ENCODE measurements around the gene SMIM5.
"Not testable (repeated sequence)": the region's sequence is repeated elsewhere in the genome, so short reads cannot be mapped to it uniquely, and the experiment has no call there.

SMIM5 gene, protein sequence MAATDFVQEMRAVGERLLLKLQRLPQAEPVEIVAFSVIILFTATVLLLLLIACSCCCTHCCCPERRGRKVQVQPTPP

DNA sequence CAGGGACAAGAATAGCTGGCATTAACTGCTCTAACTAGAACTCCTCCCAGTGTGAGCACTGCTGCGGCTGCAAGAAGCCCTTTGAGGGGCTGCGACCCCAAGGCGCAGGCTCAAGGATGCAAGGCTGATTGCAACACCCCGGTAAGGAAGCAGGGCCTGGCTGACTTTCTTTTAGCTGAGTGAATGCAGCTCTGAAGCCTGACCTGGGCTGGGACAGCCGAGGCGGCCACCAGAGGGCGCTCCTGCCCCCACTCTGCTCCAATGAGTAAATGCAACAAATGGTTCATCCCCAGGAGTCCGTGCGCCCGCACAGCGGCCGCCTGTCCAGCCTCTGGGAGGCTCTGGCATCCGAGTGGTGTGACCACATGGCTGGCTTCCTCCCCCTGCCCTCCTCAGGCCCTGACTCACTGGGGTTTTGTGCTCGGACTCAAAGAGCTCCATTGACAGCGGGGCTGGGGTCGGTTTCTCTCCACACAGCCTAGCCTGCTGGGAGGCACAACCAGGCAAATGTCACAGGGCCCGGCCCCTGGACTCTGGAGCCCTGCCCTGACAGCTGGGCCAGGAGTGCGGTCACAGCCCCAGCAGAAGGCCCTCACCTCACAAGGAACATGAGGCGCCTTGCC is at the start of gene SMIM5:
Gene SMIM5, plus strand, starts transcription at position 572 of the 623 bp plus-strand sequence. CDS start 6,768 bp downstream, outside the sequence.
- peak; percentile 88 for DNase-seq

DNA sequence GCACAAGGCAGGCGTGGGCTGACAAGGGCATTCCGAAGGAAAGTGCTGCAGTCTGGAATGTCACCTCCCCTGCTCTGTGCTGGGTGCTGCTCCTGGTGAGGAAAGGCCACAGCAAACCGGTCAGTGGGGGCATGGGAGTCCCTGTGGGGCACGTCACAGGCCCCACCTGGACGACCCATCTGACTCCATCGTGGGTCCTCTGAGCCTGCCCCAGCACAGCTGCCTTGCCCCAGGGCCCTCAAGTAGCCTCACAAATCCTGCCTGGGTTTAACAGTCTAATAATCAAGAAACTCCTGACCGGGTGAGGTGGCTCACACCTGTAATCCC is 48.4 kb upstream of the SMIM5 start:
- no peak for DNase-seq

DNA sequence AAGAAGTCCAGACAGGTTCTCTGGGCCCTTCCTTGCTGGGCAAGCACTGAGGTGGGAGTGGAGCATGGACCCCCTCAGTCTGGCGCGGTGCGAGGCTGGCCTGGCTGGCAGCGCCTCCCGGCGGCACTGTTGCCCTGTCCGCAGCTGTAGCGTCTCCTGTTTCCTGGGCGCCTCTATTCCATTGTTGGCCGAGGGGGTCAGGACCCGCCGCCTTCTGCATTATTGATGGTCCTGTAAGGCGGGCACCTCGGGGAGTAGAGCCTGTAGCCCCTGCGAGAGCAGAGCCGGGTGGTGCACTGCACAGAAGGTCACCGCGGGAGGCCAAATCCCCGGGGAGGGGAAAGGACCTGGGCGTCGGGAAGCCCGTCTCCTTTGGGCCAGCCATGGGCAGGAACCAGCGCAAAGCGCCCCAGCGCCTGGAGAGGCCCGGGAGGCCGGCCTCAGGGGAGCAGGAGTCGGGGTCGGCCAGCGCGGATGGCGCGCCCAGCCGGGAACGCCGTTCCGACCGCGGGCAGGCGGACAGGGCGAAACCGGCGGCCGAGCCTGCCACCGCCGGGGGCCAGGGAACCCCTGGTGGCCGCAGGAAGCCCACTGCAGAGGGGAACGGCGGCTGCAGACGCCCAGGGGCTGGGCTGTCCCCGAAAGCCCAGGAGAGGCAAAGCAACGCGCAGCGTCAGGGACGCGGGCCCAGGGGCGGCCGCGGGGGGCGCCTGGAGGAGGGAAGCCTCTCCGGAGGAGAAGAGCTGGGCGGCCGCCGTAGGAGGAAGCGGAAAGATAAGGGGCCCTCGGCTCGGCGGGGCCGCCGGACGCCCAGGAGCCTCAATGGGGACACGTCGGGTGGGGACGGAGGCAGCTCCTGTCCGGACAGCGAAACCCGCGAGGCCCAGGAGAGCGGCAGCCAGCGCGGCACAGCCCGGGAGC is 45.3 kb upstream of the SMIM5 start, which contains the start of gene MYO15B:
Gene MYO15B, plus strand, starts transcription at position 126 of the 921 bp plus-strand sequence. Its CDS starts 258 bp downstream, at position 384.
- peak; percentile 67 for DNase-seq

DNA sequence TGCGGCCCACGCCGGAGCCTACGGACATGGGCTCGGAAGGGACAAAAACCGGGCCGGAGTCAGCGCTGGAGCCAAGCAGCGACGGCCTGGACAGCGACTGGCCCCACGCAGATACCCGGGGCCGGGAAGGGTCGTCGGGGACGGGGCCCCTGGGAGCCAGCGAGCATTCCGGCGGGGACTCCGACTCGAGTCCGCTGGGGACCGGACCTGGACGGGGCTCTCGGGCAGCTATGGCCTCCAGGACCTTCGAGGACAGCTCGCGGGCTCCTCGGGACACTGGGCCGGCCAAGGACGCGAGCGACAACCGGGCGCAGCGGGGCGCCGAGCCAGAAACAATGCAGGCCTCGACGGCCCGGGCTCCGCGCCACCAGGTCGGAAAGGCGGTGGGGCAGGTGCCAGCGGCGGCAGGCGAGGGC is 44.6 kb upstream of the SMIM5 start:
- DNase-seq = no peak

GRCh38 chr17:75589012-75589918 is 44.0 kb upstream of the SMIM5 start:
- DNase-seq = peak; percentile 99

GRCh38 chr17:75589919-75590303 is 43.3 kb upstream of the SMIM5 start:
- no peak for DNase-seq

GRCh38 chr17:75590314-75590761 is 42.9 kb upstream of the SMIM5 start:
- DNase-seq = no peak

GRCh38 chr17:75590849-75591721 is 42.1 kb upstream of the SMIM5 start:
- DNase-seq = no peak

GRCh38 chr17:75591722-75592302 is 41.4 kb upstream of the SMIM5 start:
- no peak for DNase-seq

- DNase-seq = no peak
These were observed 40.8 kb upstream of the SMIM5 start for GRCh38 chr17:75592348-75593020.

- DNase-seq = not testable (repeated sequence)
These were observed 39.8 kb upstream of the SMIM5 start for GRCh38 chr17:75593430-75593829.

- DNase-seq = no peak
These were observed 38.5 kb upstream of the SMIM5 start for GRCh38 chr17:75594499-75595283.

- DNase-seq = no peak
These were observed 37.8 kb upstream of the SMIM5 start for GRCh38 chr17:75595284-75595919.

GRCh38 chr17:75595920-75596313 is 37.3 kb upstream of the SMIM5 start:
- DNase-seq = no peak

DNA sequence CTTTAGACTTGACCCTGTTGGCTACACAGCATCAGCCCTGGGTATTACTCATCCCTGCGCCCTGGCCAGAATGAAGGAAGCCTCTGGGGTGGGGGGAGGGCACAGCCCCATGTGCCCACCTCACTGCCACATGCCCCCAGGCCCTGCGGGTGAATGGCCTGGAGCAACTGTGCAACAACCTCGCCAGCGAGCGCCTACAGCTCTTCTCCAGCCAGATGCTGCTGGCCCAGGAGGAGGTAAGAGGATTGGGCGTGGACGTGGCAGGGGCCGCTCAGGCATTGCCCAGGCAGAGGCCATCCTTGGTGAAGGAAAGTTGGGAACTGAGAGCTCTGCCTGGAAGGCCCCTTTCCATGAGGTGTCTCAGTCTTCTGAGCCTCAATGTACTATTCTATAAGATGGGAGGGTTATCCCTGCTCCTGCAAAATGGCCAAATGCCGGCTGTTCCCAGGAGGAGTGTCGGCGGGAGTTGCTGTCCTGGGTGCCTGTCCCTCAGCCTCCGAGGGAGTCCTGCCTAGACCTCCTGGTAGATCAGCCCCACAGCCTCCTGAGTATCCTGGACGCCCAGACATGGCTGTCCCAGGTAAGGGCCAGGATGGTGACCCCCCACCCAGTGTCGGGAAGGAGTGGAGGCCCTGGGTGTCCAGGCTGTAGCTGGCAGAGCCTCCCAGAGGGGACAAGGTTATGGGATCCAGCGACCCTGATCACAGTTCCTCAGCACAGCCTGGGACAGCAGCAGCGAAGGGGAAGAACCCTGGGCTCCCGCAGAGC is 36.7 kb upstream of the SMIM5 start:
- DNase-seq = no peak

GRCh38 chr17:75601057-75601987 is 31.9 kb upstream of the SMIM5 start:
- DNase-seq = peak; percentile 59

DNA sequence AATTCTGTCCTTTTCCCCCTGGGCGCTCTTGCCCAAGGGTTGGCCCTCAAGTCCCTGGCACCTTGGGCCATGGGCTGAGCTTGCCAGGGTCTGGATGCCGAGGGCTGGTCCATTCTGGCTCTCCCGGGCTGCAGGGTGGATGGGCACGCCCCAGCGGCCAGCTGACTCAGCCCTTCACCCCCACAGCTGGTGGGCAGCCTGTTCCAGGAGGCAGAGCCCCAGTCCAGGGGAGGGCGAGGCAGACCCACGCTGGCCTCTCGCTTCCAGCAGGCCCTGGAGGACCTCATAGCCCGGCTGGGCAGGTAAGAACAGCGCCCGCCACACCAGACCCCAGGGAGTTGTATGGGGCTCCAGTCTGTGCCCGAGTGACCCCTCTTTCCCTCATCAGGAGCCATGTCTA is 30.6 kb upstream of the SMIM5 start:
- no peak for DNase-seq
